Vagina (tissue), 2 donors: Measurements from ENCODE around the gene GKN2. TPM values are rescaled to one million over a fixed set of nuclear protein-coding genes. Genes with fewer than 3 reads are reported as not detected.

Source experiments
- DNase-seq, 2 donors: peaks; one replicate each; pipeline ENCODE4 v3.0.0-alpha.2; 2017; ENCODE audit errors: extremely low spot score in 2 of 2
- H3K27ac ChIP-seq: fragments of 200-600 bp; sonication (generic); one replicate; pipeline ENCODE4 v1.5.1; 2019
- H3K27me3 ChIP-seq: fragments of 200-600 bp; sonication (generic); one replicate; pipeline ENCODE4 v1.5.1; 2019
- H3K36me3 ChIP-seq, 2 donors: fragments of 200-600 bp; sonication (generic); one replicate each; pipeline ENCODE4 v1.5.1; 2017 to 2019
- H3K4me1 ChIP-seq: fragments of 200-600 bp; sonication (generic); one replicate; pipeline ENCODE4 v1.5.1; 2019
- H3K4me3 ChIP-seq, 2 donors: fragments of 200-600 bp; sonication (generic); 1 replicate in 1 of 2; 2 replicates in 1 of 2; pipeline ENCODE4 v1.5.1; 2016 to 2019
- H3K9me3 ChIP-seq: fragments of 200-600 bp; sonication (generic); one replicate; pipeline ENCODE4 v1.5.1; 2019
- CTCF ChIP-seq, 3 experiments: fragments of 450-650 bp in 2 of 3; fragments of 200-600 bp in 1 of 3; sonication (generic) in 1 of 3; IDR thresholded peaks; one replicate each; pipeline ENCODE4 v1.5.1; 2017 to 2019; ENCODE audit warnings: antibody characterized with exemption in 3 of 3, mild to moderate bottlenecking in 2 of 3, moderate library complexity in 2 of 3
- POLR2A ChIP-seq, 2 donors: fragments of 450-650 bp; IDR thresholded peaks; one replicate each; pipeline ENCODE4 v1.6.1; 2017; ENCODE audit warnings: antibody characterized with exemption in 2 of 2, mild to moderate bottlenecking in 2 of 2, moderate library complexity in 2 of 2
- POLR2AphosphoS5 ChIP-seq, 2 donors: sonication (generic); formaldehyde crosslinking; IDR thresholded peaks; one replicate each; pipeline ENCODE4 v1.9.0; 2017; ENCODE audit warnings: antibody characterized with exemption in 2 of 2, mild to moderate bottlenecking in 2 of 2, low read depth in 1 of 2; ENCODE audit not compliant: insufficient read depth in 1 of 2
- intact Hi-C: fragments of 100-400 bp; cut with DNase I; formaldehyde crosslinking; loops from one replicate; pipeline ENCODE4 v1.15.1; 2023
- total RNA-seq: library from RNA; depleted of rRNA; stranded (reverse); fragments of >200 nt; gene quantifications from one replicate; pipeline ENCODE4 v1.2.3, GENCODE V29; 2016

Gene GKN2
- total RNA-seq, 1 donor from 2014 or later, result not detected

GRCh38 chr2:68993660-68994059, 41.0 kb upstream of the GKN2 start:
- Histone ChIP-seq H3K27me3 (no peaks in the 10 kb centered on the region), H3K9me3 (no peaks in the 10 kb centered on the region), H3K4me1 (no peaks in the 10 kb centered on the region), H3K27ac (no peak overlapping the region), H3K4me3 (no peak overlapping the region), H3K36me3 (no peaks in the 10 kb centered on the region)
- no peak for DNase-seq
- intact Hi-C loops, result no loop called here
- TF ChIP-seq POLR2AphosphoS5 (IDR thresholded peaks at IDR 0.05; ENCODE audit: insufficient read depth in 1 of 2, low read depth in 1 of 2) (no peak), CTCF (IDR thresholded peaks at IDR 0.05) (no peak), POLR2A (IDR thresholded peaks at IDR 0.05) (no peak)

GRCh38 chr2:68992933-68993332, 40.2 kb upstream of the GKN2 start:
- TF ChIP-seq POLR2AphosphoS5 (IDR thresholded peaks at IDR 0.05; ENCODE audit: insufficient read depth in 1 of 2, low read depth in 1 of 2) (no peak), POLR2A (IDR thresholded peaks at IDR 0.05) (no peak), CTCF (IDR thresholded peaks at IDR 0.05) (no peak)
- no peaks in the 10 kb centered on the region for H3K9me3 ChIP-seq
- DNase-seq, result no peak

GRCh38 chr2:68992341-68992740, 39.6 kb upstream of the GKN2 start:
- Histone ChIP-seq H3K4me3 (no peak overlapping the region), H3K36me3 (no peaks in the 10 kb centered on the region), H3K27me3 (no peaks in the 10 kb centered on the region), H3K9me3 (no peaks in the 10 kb centered on the region), H3K27ac (no peak overlapping the region), H3K4me1 (no peaks in the 10 kb centered on the region)
- no peak for DNase-seq
- intact Hi-C loops, result no loop called here
- TF ChIP-seq CTCF (IDR thresholded peaks at IDR 0.05) (no peak), POLR2AphosphoS5 (IDR thresholded peaks at IDR 0.05; ENCODE audit: insufficient read depth in 1 of 2, low read depth in 1 of 2) (no peak), POLR2A (IDR thresholded peaks at IDR 0.05) (no peak)

More at GRCh38 chr2:68992933-68993332, 40.2 kb upstream of the GKN2 start:
- intact Hi-C loops, result no loop called here
- no peak overlapping the region for H3K4me3 ChIP-seq
- no peak overlapping the region for H3K27ac ChIP-seq
- no peaks in the 10 kb centered on the region for H3K27me3 ChIP-seq
- no peaks in the 10 kb centered on the region for H3K4me1 ChIP-seq
- H3K36me3 ChIP-seq, result no peaks in the 10 kb centered on the region

- Histone ChIP-seq H3K4me3 (no peak overlapping the region), H3K27me3 (no peaks in the 10 kb centered on the region), H3K4me1 (no peaks in the 10 kb centered on the region), H3K27ac (no peak overlapping the region), H3K36me3 (no peaks in the 10 kb centered on the region), H3K9me3 (no peaks in the 10 kb centered on the region)
- intact Hi-C loops, result no loop called here
- TF ChIP-seq CTCF (IDR thresholded peaks at IDR 0.05) (no peak), POLR2AphosphoS5 (IDR thresholded peaks at IDR 0.05; ENCODE audit: insufficient read depth in 1 of 2, low read depth in 1 of 2) (no peak), POLR2A (IDR thresholded peaks at IDR 0.05) (no peak)
- DNase-seq, result no peak
These were observed 36.3 kb upstream of the GKN2 start for GRCh38 chr2:68989035-68989434.

GRCh38 chr2:68987021-68987503, 34.4 kb upstream of the GKN2 start:
- Histone ChIP-seq H3K27ac (no peak overlapping the region), H3K27me3 (no peaks in the 10 kb centered on the region), H3K4me1 (no peaks in the 10 kb centered on the region), H3K9me3 (no peaks in the 10 kb centered on the region), H3K4me3 (no peak overlapping the region), H3K36me3 (no peaks in the 10 kb centered on the region)
- TF ChIP-seq POLR2A (IDR thresholded peaks at IDR 0.05), result no peak
- no peak for TF ChIP-seq CTCF (IDR thresholded peaks at IDR 0.05)
- no peak for TF ChIP-seq POLR2AphosphoS5 (IDR thresholded peaks at IDR 0.05; ENCODE audit: insufficient read depth in 1 of 2, low read depth in 1 of 2)
- DNase-seq, result no peak
- intact Hi-C loops, result no loop called here
